ENCODE results near the gene DEDD2. TPM values are rescaled to one million over a fixed set of nuclear protein-coding genes. Genes with fewer than 3 reads are reported as not detected.

DEDD2 gene
- total RNA-seq, 1 donor from 2014 or later: 21.3 TPM

DNA sequence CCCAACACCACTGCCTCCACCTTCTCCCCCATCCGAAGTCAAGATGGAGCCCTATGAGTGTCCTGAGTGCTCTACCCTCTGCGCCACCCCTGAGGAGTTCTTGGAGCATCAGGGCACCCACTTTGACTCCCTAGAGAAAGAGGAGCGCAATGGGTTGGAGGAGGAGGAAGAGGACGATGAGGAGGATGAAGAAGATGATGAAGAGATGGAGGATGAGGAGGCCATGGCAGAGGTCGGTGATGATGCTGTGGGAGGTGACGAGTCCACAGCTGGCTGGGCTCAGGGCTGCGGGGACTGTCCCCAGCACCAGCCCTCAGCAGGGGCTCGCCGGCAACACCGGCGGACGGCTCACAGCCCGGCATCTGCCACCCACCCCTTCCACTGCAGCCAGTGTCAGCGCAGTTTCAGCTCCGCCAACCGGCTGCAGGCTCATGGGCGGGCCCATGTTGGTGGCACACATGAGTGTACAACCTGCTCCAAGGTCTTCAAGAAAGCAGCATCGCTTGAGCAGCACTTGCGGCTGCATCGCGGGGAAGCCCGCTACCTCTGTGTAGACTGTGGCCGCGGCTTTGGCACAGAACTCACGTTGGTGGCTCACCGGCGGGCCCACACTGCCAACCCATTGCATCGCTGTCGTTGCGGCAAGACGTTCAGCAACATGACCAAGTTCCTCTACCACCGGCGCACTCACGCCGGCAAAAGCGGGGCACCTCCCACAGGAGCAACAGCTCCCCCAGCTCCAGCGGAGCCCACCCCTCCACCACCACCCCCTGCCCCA lies 7.7 kb upstream of the DEDD2 start:
- peaks cover 41% of the 10 kb centered on the region for H3K36me3 Mint-ChIP-seq
- DNase-seq (ENCODE audit: low spot score in 2 of 2, unreplicated experiment in 2 of 2): no peak
- no peaks in the 10 kb centered on the region for H3K27me3 Mint-ChIP-seq (ENCODE audit: low read depth)
- peaks cover 12% of the 10 kb centered on the region for H3K4me1 Mint-ChIP-seq
- TF ChIP-seq CTCF (IDR thresholded peaks at IDR 0.05; ENCODE audit: unreplicated experiment): no peak
- no peaks in the 10 kb centered on the region for H3K9me3 Mint-ChIP-seq
- H3K4me3 Mint-ChIP-seq: no peak overlapping the region
- H3K27ac Mint-ChIP-seq: no peak overlapping the region

GRCh38 chr19:42220751-42221097 lies 3.2 kb upstream of the DEDD2 start:
- H3K9me3 Mint-ChIP-seq: no peaks in the 10 kb centered on the region
- peaks cover 1% of the 10 kb centered on the region for H3K27me3 Mint-ChIP-seq (ENCODE audit: low read depth)
- peaks cover 13% of the 10 kb centered on the region for H3K36me3 Mint-ChIP-seq
- H3K4me1 Mint-ChIP-seq: peaks cover 35% of the 10 kb centered on the region
- DNase-seq (ENCODE audit: low spot score in 2 of 2, unreplicated experiment in 2 of 2): no peak
- TF ChIP-seq CTCF (IDR thresholded peaks at IDR 0.05; ENCODE audit: unreplicated experiment): no peak
- peak overlapping the region; percentile 95 for H3K4me3 Mint-ChIP-seq
- H3K27ac Mint-ChIP-seq: peak overlapping the region; percentile 97

GRCh38 chr19:42219812-42220750 lies 2.6 kb upstream of the DEDD2 start, which contains the start of gene ZNF526:
ZNF526 (plus strand) TSS chr19:42220312; CDS start chr19:42224404, 4,092 bp downstream.
- peak within 1 kb of the TSS; percentile 97 for H3K27ac Mint-ChIP-seq
- peaks cover 1% of the 10 kb centered on the region for H3K27me3 Mint-ChIP-seq (ENCODE audit: low read depth)
- peaks cover 35% of the 10 kb centered on the region for H3K4me1 Mint-ChIP-seq
- H3K9me3 Mint-ChIP-seq: no peaks in the 10 kb centered on the region
- H3K36me3 Mint-ChIP-seq: peaks cover 13% of the 10 kb centered on the region
- no peak for TF ChIP-seq CTCF (IDR thresholded peaks at IDR 0.05; ENCODE audit: unreplicated experiment)
- H3K4me3 Mint-ChIP-seq: peak within 1 kb of the TSS; percentile 95
- peak; percentile 96 to 97 for DNase-seq (ENCODE audit: low spot score in 2 of 2, unreplicated experiment in 2 of 2)

DNA sequence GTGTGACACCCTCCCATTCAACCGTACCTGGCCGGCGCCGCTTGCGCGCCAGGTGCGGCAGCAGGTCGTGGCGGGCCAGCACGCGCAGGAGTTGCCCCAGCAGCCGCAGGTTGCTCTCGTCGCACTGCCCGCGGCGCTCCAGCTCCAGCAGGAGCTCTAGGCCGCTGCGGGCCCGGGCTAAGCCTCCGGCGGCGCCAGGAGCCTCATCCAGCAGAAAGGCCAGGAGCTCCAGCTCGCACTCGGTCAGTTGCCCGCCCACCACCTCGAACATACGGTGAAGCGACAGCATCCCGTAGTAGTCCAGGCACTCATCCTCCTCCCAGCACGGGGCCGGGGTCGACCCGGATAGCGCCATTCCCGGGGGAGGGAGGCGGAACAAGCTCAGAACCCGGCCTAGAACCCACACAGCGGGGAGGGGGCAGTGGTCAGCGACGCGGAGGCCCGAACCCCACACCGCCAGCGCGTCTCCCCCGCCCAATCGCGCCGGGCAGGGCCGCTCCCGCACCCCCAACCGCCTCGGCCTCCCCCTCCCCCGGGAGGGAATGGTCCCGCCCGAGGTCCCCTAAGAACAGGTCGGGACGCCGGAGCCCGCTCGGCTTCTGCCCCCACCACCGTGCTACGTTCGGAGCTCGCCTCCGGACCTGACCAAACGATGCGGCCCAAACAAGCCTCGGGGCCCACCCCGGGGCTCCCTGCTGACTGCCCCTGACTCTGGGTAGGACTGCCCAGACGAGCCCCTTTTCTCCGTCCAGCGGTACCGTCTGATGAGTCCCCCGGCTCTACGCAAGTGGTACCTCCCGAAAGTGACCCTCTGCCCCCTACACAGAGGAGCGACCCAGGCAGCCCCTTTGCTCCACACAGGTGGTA lies 591 bp downstream of the DEDD2 start:
- H3K9me3 Mint-ChIP-seq: no peaks in the 10 kb centered on the region
- H3K27ac Mint-ChIP-seq: peak overlapping the region; percentile 96
- H3K4me3 Mint-ChIP-seq: peak overlapping the region; percentile 95
- H3K36me3 Mint-ChIP-seq: peaks cover 11% of the 10 kb centered on the region
- TF ChIP-seq CTCF (IDR thresholded peaks at IDR 0.05; ENCODE audit: unreplicated experiment): no peak
- peak in 1 of 2 experiments; percentile 63 for DNase-seq (ENCODE audit: low spot score in 2 of 2, unreplicated experiment in 2 of 2)
- H3K4me1 Mint-ChIP-seq: peaks cover 35% of the 10 kb centered on the region
- H3K27me3 Mint-ChIP-seq (ENCODE audit: low read depth): peaks cover 1% of the 10 kb centered on the region

DNA sequence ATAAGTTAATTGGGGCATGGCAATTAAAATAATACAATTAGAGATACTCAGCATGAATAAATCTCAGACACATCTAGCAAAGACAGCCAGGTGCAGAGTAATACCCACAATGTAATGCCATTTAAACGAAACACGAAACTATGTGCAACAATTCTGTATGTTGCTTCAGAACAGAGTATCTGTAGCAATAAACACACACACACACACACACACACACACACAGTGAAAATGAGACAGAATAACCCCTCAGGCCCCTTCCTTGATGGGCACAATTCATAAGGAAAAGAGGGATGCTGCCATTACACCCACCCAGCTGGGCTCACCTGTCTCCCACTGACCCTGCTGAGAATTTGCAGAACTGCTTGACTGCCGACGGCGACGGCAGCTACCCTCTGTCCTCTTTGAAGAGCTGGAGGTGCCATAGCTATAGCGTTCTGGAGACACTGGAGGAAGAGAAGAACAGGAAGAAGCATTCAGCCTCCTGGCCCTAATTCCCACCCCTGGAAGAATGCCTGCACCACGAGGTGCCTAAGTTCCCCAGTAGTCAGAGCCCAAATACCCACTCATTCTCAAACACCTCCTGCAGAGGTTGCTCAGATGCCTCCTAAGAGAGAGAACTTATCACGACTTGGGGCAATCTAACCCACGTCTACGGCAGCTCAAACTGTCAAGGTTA lies 2.5 kb downstream of the DEDD2 start:
- Mint-ChIP-seq H3K36me3 (peaks cover 13% of the 10 kb centered on the region), H3K27ac (no peak overlapping the region), H3K4me3 (peak overlapping the region; percentile 17), H3K27me3 (ENCODE audit: low read depth) (peaks cover 1% of the 10 kb centered on the region), H3K4me1 (peaks cover 24% of the 10 kb centered on the region), H3K9me3 (no peaks in the 10 kb centered on the region)
- no peak for DNase-seq (ENCODE audit: low spot score in 2 of 2, unreplicated experiment in 2 of 2)
- TF ChIP-seq CTCF (IDR thresholded peaks at IDR 0.05; ENCODE audit: unreplicated experiment): no peak

Data from mesothelial cell of epicardium (in vitro differentiated cells).